Activated T-helper 2 cell treated with anti-CD3 and anti-CD28 coated beads, Interferon-gamma antibody, Interleukin-2, Interleukin-4, amounts not matched to agents 10 μg/mL and 5 μg/mL and 100 μg/mL, durations not matched to agents 14 hours and 24 hours and 36 hours (primary cell): Measurements from ENCODE around the gene OR1F1. TPM values are rescaled to one million over a fixed set of nuclear protein-coding genes. Genes with fewer than 3 reads are reported as not detected.
A peak's percentile ranks its signal among the peaks of the same experiment; 100 is the strongest.

ENCODE experiments used
- DNase-seq: peaks from one replicate; pipeline ENCODE4 v3.0.0; 2021; ENCODE audit warnings: low spot score
- H3K27ac Mint-ChIP-seq: one replicate; pipeline ENCODE4 v1.8.0; 2021; ENCODE audit warnings: mixed read lengths
- H3K27me3 Mint-ChIP-seq: one replicate; pipeline ENCODE4 v1.8.0; 2021; ENCODE audit warnings: low read depth, mixed read lengths
- H3K36me3 Mint-ChIP-seq: one replicate; pipeline ENCODE4 v1.8.0; 2021; ENCODE audit warnings: low read depth, mixed read lengths
- H3K4me1 Mint-ChIP-seq: one replicate; pipeline ENCODE4 v1.8.0; 2021; ENCODE audit warnings: low read depth, mixed read lengths
- H3K4me3 Mint-ChIP-seq: one replicate; pipeline ENCODE4 v1.8.0; 2021; ENCODE audit warnings: low read depth, mild to moderate bottlenecking, moderate library complexity, mixed read lengths
- H3K9me3 Mint-ChIP-seq: one replicate; pipeline ENCODE4 v1.8.0; 2021; ENCODE audit warnings: mixed read lengths
- intact Hi-C: fragments of 100-400 bp; cut with micrococcal nuclease; formaldehyde crosslinking; loops from one replicate; pipeline ENCODE4 v1.15.1; 2023
- total RNA-seq: library from RNA; stranded (reverse); gene quantifications from 2 replicates; pipeline ENCODE4 v1.2.3, GENCODE V29; 2022

OR1F1 gene
- total RNA-seq, 1 donor from 2014 or later = not detected

DNA sequence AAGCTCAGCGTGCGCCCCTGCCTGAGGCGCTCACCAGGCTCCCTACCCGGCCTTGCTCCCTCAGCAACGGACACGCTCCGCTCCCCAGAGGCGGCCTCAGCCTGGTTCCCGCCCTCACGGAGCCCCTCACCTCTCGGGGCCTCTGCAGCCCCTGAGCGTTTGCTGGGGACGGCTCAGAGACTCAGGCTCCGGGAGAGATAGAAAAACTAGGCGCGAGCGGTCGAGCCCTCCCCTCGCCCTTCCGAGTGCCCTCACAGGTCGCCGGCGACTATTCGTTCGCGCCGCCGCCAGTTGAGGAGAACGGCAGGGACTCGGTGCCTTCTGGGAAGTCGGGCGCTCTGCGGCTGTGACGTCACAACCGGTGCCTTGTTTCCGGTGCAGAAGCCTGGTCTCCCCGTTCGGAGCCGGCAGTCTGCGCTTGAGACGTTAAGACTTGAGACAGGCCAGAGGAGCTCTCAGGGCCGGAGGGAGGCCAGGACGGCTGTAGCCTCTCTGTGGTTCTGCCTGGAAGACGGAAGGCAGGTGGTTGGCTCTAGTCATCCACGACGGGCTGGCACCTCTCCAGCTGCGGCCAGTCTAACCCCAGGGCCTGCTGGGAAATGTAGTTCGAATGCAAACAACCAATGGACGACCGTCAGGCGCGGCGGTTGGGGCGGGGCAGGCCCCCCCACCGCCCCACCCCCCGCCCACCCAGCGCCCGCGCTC is 47.0 kb downstream of the OR1F1 start, which contains the start of gene ZNF200:
ZNF200 (minus strand) TSS at position 302 of the 705 bp plus-strand sequence. CDS start 1,403 bp downstream, outside the sequence.
- peak within 1 kb of the TSS; percentile 91 for H3K27ac Mint-ChIP-seq

DNA sequence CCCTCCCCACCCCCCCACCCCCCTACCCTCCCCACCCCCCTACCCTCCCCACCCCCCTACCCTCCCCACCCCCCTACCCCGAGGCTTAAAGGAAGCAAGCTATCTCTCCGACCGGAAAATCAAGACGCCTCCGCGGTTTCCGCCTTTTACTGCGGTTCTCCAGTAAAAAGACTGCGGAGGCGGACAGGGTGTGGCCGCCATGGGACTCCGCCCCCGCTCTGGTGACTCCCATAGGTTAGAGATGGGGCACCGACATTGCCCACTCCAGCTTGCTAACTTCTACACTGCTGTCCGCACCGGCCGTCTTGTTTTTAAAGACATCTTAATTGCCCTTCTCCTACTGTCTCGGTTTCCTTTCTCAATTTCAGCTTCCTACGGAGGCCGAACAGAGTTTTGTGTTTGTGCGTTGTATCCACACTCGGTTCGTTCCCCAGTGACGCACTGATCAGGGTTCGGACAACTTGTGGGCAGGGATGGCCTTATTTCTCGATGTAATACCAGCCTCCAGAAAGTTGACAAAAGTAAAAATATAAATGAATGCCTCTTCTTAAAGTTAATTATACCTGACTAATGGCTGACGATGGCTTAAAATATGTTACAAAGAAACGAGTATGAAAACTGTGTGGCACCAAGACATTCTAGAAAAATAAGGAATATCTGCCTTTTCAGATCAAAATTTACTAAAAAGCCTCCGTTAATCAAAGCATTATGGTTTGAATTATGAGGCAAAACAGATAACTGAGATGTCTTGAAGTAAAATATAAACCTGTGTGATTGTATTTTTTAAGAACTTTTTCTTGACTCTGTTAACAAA is 48.1 kb downstream of the OR1F1 start:
- Mint-ChIP-seq H3K36me3 (peaks cover 28% of the 10 kb centered on the region), H3K27me3 (peaks cover 2% of the 10 kb centered on the region), H3K9me3 (peaks cover 20% of the 10 kb centered on the region), H3K27ac (peak overlapping the region; percentile 49), H3K4me3 (peak overlapping the region; percentile 71), H3K4me1 (peaks cover 15% of the 10 kb centered on the region)
- DNase-seq = no peak
- intact Hi-C loops = loop anchor here (1.0 to 2.0 kb wide), 3 partner anchors 28 to 165 kb away; partner anchors contain the start of genes ZNF174, ZNF263 and ZSCAN32

More for the DNA sequence above, 47.0 kb downstream of the OR1F1 start, which contains the start of gene ZNF200:
- Mint-ChIP-seq H3K9me3 (peaks cover 31% of the 10 kb centered on the region), H3K27me3 (peaks cover 2% of the 10 kb centered on the region), H3K4me1 (peaks cover 15% of the 10 kb centered on the region), H3K36me3 (peaks cover 39% of the 10 kb centered on the region), H3K4me3 (peak within 1 kb of the TSS; percentile 97)
- DNase-seq = peak; percentile 91
- intact Hi-C loops = loop anchor here (1.0 to 2.0 kb wide), 3 partner anchors 29 to 166 kb away; partner anchors contain the start of genes ZNF174, ZNF263 and ZSCAN32

DNA sequence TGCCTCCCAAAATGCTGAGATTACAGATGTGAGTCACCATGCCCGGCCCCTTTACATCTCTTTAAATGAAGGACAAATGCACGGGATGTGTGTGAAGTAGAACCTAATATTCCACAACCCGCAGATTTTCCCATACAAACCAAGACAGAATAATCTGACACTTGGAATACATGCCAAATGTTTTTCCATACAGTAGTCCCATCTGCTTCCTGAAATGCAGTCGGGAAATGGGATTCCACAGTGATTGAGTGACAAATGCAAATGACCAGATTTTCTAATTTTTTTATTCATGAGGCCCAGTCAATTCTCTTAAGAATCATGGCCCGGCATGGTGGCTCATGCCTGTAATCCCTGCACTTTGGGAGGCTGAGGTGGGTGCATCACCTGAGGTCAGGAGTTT is 53.8 kb downstream of the OR1F1 start:
- Mint-ChIP-seq H3K4me3 (no peak overlapping the region), H3K9me3 (no peaks in the 10 kb centered on the region), H3K27ac (no peak overlapping the region), H3K36me3 (no peaks in the 10 kb centered on the region), H3K27me3 (peaks cover 3% of the 10 kb centered on the region), H3K4me1 (peaks cover 1% of the 10 kb centered on the region)
- no peak for DNase-seq
- intact Hi-C loops = no loop called here

DNA sequence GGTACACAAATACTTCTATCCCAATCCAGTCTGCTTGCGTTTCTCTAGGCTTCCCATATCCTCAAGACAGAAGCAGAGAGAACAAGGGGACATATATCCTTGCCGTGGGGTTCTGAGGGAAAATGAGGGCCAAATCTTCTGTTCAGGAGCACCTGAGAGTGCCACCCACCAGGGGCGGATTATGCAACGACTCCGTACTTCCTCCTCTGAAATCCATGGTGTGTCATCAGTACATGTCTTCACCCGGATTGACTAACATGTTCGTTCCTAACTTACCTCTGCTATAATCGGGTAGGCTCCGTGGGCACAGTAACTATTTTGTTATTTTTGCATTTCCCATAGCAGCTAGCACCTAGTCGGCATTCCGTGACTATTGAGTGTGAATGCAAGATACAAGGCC is 54.7 kb downstream of the OR1F1 start:
- intact Hi-C loops = no loop called here

DNA sequence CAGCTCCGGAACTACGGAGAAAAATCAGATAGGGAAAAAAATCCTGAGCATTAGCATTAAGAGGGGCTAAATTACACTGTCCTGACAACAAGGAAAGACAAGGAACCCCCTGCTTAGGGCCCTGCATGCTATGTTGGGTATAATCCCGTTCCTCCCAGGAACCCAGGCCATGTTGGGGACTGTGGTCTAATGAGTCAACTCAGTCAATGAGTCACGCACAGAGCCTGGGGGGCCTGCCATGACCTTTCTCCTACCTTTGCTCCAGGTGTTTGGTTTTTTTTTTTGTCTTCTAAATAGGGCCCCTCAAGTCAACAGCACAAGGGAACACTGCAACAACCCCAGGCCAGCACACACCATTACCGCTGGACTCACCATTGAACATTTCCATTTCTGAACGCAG is 55.9 kb downstream of the OR1F1 start:
- Mint-ChIP-seq H3K27me3 (peaks cover 2% of the 10 kb centered on the region), H3K27ac (no peak overlapping the region), H3K9me3 (no peaks in the 10 kb centered on the region), H3K36me3 (no peaks in the 10 kb centered on the region), H3K4me3 (no peak overlapping the region), H3K4me1 (no peaks in the 10 kb centered on the region)
- intact Hi-C loops = no loop called here
- DNase-seq = no peak

More for the DNA sequence above, 54.7 kb downstream of the OR1F1 start:
- DNase-seq = no peak
- Mint-ChIP-seq H3K4me1 (no peaks in the 10 kb centered on the region), H3K27me3 (peaks cover 2% of the 10 kb centered on the region), H3K4me3 (no peak overlapping the region), H3K27ac (no peak overlapping the region), H3K36me3 (no peaks in the 10 kb centered on the region), H3K9me3 (no peaks in the 10 kb centered on the region)

DNA sequence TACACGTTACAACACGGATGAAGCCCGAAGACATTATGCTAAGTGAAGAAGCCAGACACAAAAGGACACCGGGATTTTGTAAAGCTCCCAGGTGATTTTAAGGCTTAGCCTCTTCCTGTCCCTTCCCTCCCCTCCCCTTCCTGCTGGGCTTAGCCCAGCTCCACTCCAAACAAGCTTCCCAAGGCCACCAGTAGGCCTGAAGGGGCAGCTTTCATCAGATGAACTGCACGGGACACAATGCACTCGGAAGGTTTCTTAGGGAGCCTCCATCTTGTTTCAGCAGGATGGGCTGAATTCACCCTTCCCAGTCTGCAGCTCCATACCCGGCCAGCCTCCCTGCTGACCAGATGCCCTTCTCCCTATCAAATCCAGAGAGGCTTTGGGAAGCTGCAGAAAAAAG is 58.0 kb downstream of the OR1F1 start:
- intact Hi-C loops = no loop called here
- Mint-ChIP-seq H3K27ac (no peak overlapping the region), H3K9me3 (no peaks in the 10 kb centered on the region), H3K4me3 (no peak overlapping the region), H3K4me1 (no peaks in the 10 kb centered on the region), H3K27me3 (peaks cover 2% of the 10 kb centered on the region), H3K36me3 (no peaks in the 10 kb centered on the region)
- DNase-seq = no peak

DNA sequence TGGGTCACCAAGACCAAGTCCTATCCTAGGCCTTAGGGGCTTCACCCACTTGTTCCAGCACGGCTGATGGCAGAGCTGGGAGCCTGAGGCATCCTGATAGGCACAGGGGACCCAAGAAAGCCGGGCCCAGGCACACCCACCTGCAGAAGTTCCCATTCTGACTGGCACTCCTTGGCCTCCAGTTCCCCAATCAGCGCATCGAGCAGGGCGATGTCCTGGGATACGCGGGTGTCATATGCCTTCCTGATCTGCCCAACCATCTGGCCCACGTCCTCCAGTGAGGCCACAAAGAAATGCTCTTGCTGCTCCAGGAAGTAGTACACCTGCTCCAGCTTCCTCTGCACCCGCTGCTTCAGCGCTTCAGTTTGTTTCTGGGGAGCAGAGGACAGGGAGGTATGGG is 58.9 kb downstream of the OR1F1 start:
- no peak overlapping the region for H3K4me3 Mint-ChIP-seq
- no peak overlapping the region for H3K27ac Mint-ChIP-seq
- no peaks in the 10 kb centered on the region for H3K9me3 Mint-ChIP-seq
- no peaks in the 10 kb centered on the region for H3K4me1 Mint-ChIP-seq
- intact Hi-C loops = no loop called here
- no peak for DNase-seq
- peaks cover 3% of the 10 kb centered on the region for H3K27me3 Mint-ChIP-seq
- no peaks in the 10 kb centered on the region for H3K36me3 Mint-ChIP-seq

DNA sequence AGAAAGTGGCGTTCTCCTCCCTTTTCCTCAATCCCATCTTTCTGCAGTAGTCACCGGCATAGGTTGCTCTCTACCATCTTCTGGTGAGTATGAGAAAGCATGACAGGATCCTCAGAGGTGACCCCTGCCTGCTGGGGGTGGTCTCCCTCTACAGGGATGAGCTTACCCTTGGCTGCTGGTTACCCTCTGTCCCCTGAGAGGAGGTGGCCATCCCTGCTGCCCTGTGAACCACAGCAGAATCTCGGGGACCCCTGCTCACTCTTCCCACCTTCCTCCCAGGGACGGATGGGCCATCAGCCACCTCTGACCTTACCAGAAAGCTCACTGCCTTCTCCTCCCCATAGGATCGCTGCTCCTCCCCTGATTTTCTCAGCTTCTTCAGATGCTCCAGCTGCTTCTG is 60.6 kb downstream of the OR1F1 start:
- Mint-ChIP-seq H3K36me3 (no peaks in the 10 kb centered on the region), H3K4me3 (no peak overlapping the region), H3K27me3 (peaks cover 3% of the 10 kb centered on the region), H3K4me1 (no peaks in the 10 kb centered on the region), H3K9me3 (no peaks in the 10 kb centered on the region), H3K27ac (no peak overlapping the region)
- intact Hi-C loops = no loop called here
- no peak for DNase-seq

DNA sequence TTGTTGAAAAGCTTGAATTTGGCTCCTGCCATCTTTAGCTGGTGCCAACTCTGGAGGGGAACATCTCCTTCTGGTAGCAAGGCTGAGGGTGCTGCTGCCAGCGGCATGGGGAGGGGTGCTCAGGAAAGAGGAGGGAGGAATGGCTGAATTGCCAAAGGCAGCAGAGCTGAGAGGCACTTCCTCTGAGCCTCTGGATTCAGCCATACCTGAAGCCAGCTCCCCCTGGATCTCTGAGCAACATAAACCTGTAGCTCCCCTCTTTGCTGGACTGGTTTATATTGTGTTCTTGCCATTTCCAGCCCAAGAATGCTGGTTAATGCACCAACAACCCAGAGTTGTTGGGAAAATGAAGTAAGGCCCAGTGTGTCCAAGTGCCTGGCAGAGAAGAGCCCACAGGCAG is 61.0 kb downstream of the OR1F1 start:
- intact Hi-C loops = no loop called here
- Mint-ChIP-seq H3K4me1 (no peaks in the 10 kb centered on the region), H3K9me3 (no peaks in the 10 kb centered on the region), H3K27me3 (peaks cover 3% of the 10 kb centered on the region), H3K4me3 (no peak overlapping the region), H3K27ac (no peak overlapping the region), H3K36me3 (no peaks in the 10 kb centered on the region)
- DNase-seq = no peak

DNA sequence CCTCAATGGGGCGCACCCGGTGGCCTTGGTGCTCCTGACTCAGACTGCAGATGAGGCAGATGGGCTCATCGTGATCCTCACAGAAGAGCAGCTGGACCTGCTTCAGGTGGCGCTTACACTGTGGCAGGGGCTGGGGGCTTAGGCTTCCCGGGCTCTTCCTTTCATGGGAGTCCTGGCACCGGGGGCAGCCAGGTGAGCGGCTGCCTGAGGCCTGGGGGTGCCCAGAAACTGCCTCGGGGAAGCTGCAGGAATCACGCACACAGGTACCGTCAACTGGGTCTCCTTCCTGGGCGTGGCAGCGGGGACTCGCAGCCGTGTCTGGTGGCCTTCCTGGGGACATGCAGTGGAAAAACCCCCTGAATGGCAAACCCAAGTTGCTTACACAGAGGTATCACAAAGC is 61.4 kb downstream of the OR1F1 start:
- no peaks in the 10 kb centered on the region for H3K4me1 Mint-ChIP-seq
- no peak overlapping the region for H3K4me3 Mint-ChIP-seq
- no peak for DNase-seq
- no peaks in the 10 kb centered on the region for H3K36me3 Mint-ChIP-seq
- intact Hi-C loops = no loop called here
- peaks cover 3% of the 10 kb centered on the region for H3K27me3 Mint-ChIP-seq
- no peaks in the 10 kb centered on the region for H3K9me3 Mint-ChIP-seq
- no peak overlapping the region for H3K27ac Mint-ChIP-seq

DNA sequence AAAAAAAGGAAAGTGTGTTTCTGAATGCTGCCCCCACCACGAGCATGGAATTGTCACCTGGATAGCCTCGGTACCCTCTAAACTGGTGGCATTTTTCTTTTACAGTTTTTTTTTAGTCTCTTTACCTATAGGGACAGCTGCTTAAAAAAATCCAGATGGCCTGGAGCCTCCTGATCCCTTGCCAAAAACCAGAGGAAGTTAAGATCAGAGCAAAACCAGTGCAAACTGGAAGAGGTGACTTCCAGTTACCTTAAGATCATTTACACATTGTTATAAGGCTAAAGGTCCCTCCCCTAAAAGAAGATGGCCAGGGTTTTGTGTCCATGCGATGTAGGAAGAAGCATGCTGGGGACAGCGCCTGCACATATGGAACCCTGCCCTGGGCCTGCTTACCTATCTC is 65.0 kb downstream of the OR1F1 start:
- no peaks in the 10 kb centered on the region for H3K9me3 Mint-ChIP-seq
- H3K4me1 Mint-ChIP-seq = no peaks in the 10 kb centered on the region
- H3K27me3 Mint-ChIP-seq = peaks cover 2% of the 10 kb centered on the region
- DNase-seq = no peak
- H3K4me3 Mint-ChIP-seq = no peak overlapping the region
- no peaks in the 10 kb centered on the region for H3K36me3 Mint-ChIP-seq
- intact Hi-C loops = no loop called here
- no peak overlapping the region for H3K27ac Mint-ChIP-seq

DNA sequence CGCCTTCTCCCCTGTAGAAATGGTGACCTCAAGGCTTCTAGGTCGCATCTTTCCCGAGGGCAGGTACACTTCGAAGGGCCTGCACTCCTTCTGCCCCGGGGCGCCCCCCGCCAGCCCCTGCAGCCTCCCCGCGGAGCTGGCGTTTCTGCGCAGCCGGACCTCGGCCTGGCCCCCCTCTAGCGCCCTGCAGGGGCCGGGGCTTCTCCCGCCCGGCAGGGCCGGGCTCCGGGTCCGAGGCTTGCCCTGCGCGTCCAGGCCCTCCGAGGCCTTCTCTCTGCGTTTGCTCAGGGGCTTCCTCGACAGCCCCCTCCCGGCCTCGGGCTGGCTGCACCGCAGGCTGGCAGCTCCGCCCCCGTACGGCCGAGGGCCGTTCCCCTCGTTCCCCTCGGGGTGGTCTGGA is 66.3 kb downstream of the OR1F1 start:
- Mint-ChIP-seq H3K9me3 (no peaks in the 10 kb centered on the region), H3K27me3 (peaks cover 4% of the 10 kb centered on the region), H3K27ac (no peak overlapping the region), H3K4me1 (no peaks in the 10 kb centered on the region), H3K4me3 (no peak overlapping the region), H3K36me3 (no peaks in the 10 kb centered on the region)
- intact Hi-C loops = no loop called here
- no peak for DNase-seq
